ENCODE results near the gene ALDH1A1.

GRCh38 chr9:72950875-72951442 is 1.9 kb downstream of the ALDH1A1 start:
- no peak for TF ChIP-seq CTCF (IDR thresholded peaks at IDR 0.05)
- no peak for TF ChIP-seq POLR2A (IDR thresholded peaks at IDR 0.05)

Data from Peyer's patch (tissue), 4 donors.